HG02678 (cell line): ENCODE measurements around the gene MSH4.
"Not testable (repeated sequence)": the region's sequence is repeated elsewhere in the genome, so short reads cannot be mapped to it uniquely, and the experiment has no call there.

Experiments
- ATAC-seq: cut with Tn5 transposase; IDR thresholded peaks from one replicate; pipeline ENCODE4 v1.9.1; 2021; ENCODE audit warnings: mild to moderate bottlenecking, moderate library complexity; ENCODE audit not compliant: unreplicated experiment

Gene MSH4

GRCh38 chr1:75795703-75796193, 934 bp upstream of the MSH4 start:
- no peak for ATAC-seq

- no peak for ATAC-seq
These were observed 549 bp downstream of the MSH4 start for GRCh38 chr1:75797273-75797588.

GRCh38 chr1:75797606-75798216, 1.0 kb downstream of the MSH4 start:
- ATAC-seq, result no peak

GRCh38 chr1:75801480-75801879, 4.8 kb downstream of the MSH4 start:
- not testable (repeated sequence) for ATAC-seq

GRCh38 chr1:75808921-75809320, 12.2 kb downstream of the MSH4 start:
- ATAC-seq, result no peak

GRCh38 chr1:75810113-75810512, 13.4 kb downstream of the MSH4 start:
- not testable (repeated sequence) for ATAC-seq

GRCh38 chr1:75811211-75811981, 14.7 kb downstream of the MSH4 start:
- no peak for ATAC-seq

- ATAC-seq, result no peak
These were observed 15.4 kb downstream of the MSH4 start for GRCh38 chr1:75812065-75812464.

- ATAC-seq, result not testable (repeated sequence)
These were observed 26.9 kb downstream of the MSH4 start for GRCh38 chr1:75823596-75823995.

- no peak for ATAC-seq
These were observed 39.9 kb downstream of the MSH4 start for GRCh38 chr1:75836528-75837100.

GRCh38 chr1:75838079-75838478, 41.4 kb downstream of the MSH4 start:
- ATAC-seq, result no peak

- no peak for ATAC-seq
These were observed 44.7 kb downstream of the MSH4 start for GRCh38 chr1:75841421-75841820.

- no peak for ATAC-seq
These were observed 48.9 kb downstream of the MSH4 start for GRCh38 chr1:75845576-75845975.

- ATAC-seq, result no peak
These were observed 58.3 kb downstream of the MSH4 start for GRCh38 chr1:75855010-75855409.

- ATAC-seq, result no peak
These were observed 59.1 kb downstream of the MSH4 start for GRCh38 chr1:75855734-75856133.

- no peak for ATAC-seq
These were observed 65.1 kb downstream of the MSH4 start for GRCh38 chr1:75861831-75862230.

GRCh38 chr1:75870951-75871350, 74.3 kb downstream of the MSH4 start:
- ATAC-seq, result no peak

- ATAC-seq, result no peak
These were observed 83.3 kb downstream of the MSH4 start for GRCh38 chr1:75879985-75880384.

GRCh38 chr1:75884437-75884836, 87.8 kb downstream of the MSH4 start:
- no peak for ATAC-seq

GRCh38 chr1:75901371-75901770, 104.7 kb downstream of the MSH4 start:
- ATAC-seq, result no peak

GRCh38 chr1:75908717-75909152, 112.1 kb downstream of the MSH4 start:
- ATAC-seq, result peak; percentile 42

GRCh38 chr1:75916834-75917233, 120.2 kb downstream of the MSH4 start:
- ATAC-seq, result no peak
